PC-3 (cell line): Measurements from ENCODE around the gene PRSS50. TPM values are rescaled to one million over a fixed set of nuclear protein-coding genes. Genes with fewer than 3 reads are reported as not detected.

Source experiments
- ATAC-seq: fragments of 200-7000 bp; cut with Tn5 transposase; 2 replicates; pipeline ENCODE4 v1.9.1; 2020; ENCODE audit warnings: mild to moderate bottlenecking, moderate library complexity
- BruUV-seq: library from RNA; stranded (reverse); fragments of 400-500 nt; replicated peaks from 2 replicates; lab custom pipeline; 2021; lab: Mats Ljungman, UMichigan
- CTCF ChIA-PET: fragments of 300-600 bp; sonication (Branson Sonifier 250); formaldehyde crosslinking; loops from one replicate; lab custom pipeline; 2022; ENCODE audit warnings: antibody characterized with exemption; lab: Charles Lee
- POLR2A ChIA-PET: fragments of 300-600 bp; sonication (Branson Sonifier 250); formaldehyde crosslinking; loops from one replicate; lab custom pipeline; 2022; ENCODE audit warnings: antibody characterized with exemption; ENCODE audit not compliant: unreplicated experiment; lab: Charles Lee
- DNase-seq: peaks from one replicate; pipeline ENCODE4 v3.0.0-alpha.2; 2015
- H2AFZ ChIP-seq: fragments of 300-600 bp; sonication (generic); 2 replicates; pipeline ENCODE4 v1.6.0; 2016; ENCODE audit warnings: antibody characterized with exemption, low read length
- H3F3A ChIP-seq: fragments of 300-600 bp; sonication (generic); one replicate; pipeline ENCODE4 v1.6.0; 2017; ENCODE audit warnings: antibody characterized with exemption, low read length, control low read depth, mild to moderate bottlenecking; ENCODE audit not compliant: unreplicated experiment
- H3K27ac ChIP-seq: fragments of 300-600 bp; sonication (generic); 2 replicates; pipeline ENCODE4 v1.5.1; 2016; ENCODE audit warnings: mild to moderate bottlenecking, low read length
- H3K27me3 ChIP-seq: fragments of 300-600 bp; sonication (generic); 2 replicates; pipeline ENCODE4 v1.6.1; 2016; ENCODE audit warnings: low read length, mixed read lengths
- H3K36me3 ChIP-seq: fragments of 300-600 bp; sonication (generic); 2 replicates; pipeline ENCODE4 v1.6.1; 2016; ENCODE audit warnings: low read depth, mixed run types, low read length, mixed read lengths
- H3K4me1 ChIP-seq: fragments of 300-600 bp; sonication (generic); 2 replicates; pipeline ENCODE4 v1.5.1; 2016; ENCODE audit warnings: low read length; ENCODE audit not compliant: insufficient read depth
- H3K4me2 ChIP-seq: fragments of 300-600 bp; sonication (generic); 2 replicates; pipeline ENCODE4 v1.6.0; 2016; ENCODE audit warnings: low read length
- H3K4me3 ChIP-seq: fragments of 300-600 bp; sonication (generic); 2 replicates; pipeline ENCODE4 v1.5.1; 2016; ENCODE audit warnings: mild to moderate bottlenecking, low read length, mixed read lengths
- H3K79me2 ChIP-seq: fragments of 300-600 bp; sonication (generic); 2 replicates; pipeline ENCODE4 v1.6.1; 2017; ENCODE audit warnings: low read length, mixed read lengths
- H3K9ac ChIP-seq: fragments of 300-600 bp; sonication (generic); 2 replicates; pipeline ENCODE4 v1.6.0; 2016; ENCODE audit warnings: mild to moderate bottlenecking, low read length
- H3K9me2 ChIP-seq: fragments of 300-600 bp; sonication (generic); replicated peaks from 2 replicates; pipeline ENCODE4 v1.6.1; 2016; ENCODE audit warnings: mixed run types, low read length, mixed read lengths
- H3K9me3 ChIP-seq: fragments of 300-600 bp; sonication (generic); 2 replicates; pipeline ENCODE4 v1.6.1; 2016; ENCODE audit warnings: low read length, mixed read lengths
- H4K20me1 ChIP-seq: fragments of 300-600 bp; sonication (generic); 2 replicates; pipeline ENCODE4 v1.6.1; 2016; ENCODE audit warnings: low read length, mixed read lengths
- CTCF ChIP-seq: fragments of 300-600 bp; sonication (generic); conservative IDR thresholded peaks from 2 replicates; pipeline ENCODE4 v1.5.1; 2017; ENCODE audit warnings: antibody characterized with exemption, low read depth, mild to moderate bottlenecking, low read length
- EZH2 ChIP-seq: fragments of 300-600 bp; sonication (generic); IDR thresholded peaks from one replicate; pipeline ENCODE4 v1.6.1; 2017; ENCODE audit warnings: antibody characterized with exemption, mild to moderate bottlenecking, low read length; ENCODE audit not compliant: unreplicated experiment
- EZH2phosphoT487 ChIP-seq: fragments of 300-600 bp; sonication (generic); IDR thresholded peaks from 2 replicates; pipeline ENCODE4 v1.6.1; 2018; ENCODE audit warnings: mild to moderate bottlenecking, antibody characterized with exemption, low read length, borderline replicate concordance
- intact Hi-C: fragments of 100-400 bp; cut with micrococcal nuclease; formaldehyde crosslinking; loops from 2 replicates; pipeline ENCODE4 v1.9.0; 2023
- total RNA-seq: library from RNA; depleted of rRNA; stranded (reverse); fragments of >200 nt; gene quantifications from 2 replicates; pipeline ENCODE4 v1.2.3, GENCODE V29; 2014

Gene PRSS50
- total RNA-seq, 1 experiment from 2014 or later, result not detected

GRCh38 chr3:46736006-46736872, 18.6 kb upstream of the PRSS50 start:
- no peak overlapping the region for H3K27ac ChIP-seq
- intact Hi-C loops, result no loop called here
- H3K4me2 ChIP-seq, result no peak overlapping the region
- TF ChIP-seq EZH2phosphoT487 (no peak), CTCF (no peak), EZH2 (no peak)
- H3K36me3 ChIP-seq, result no peaks in the 10 kb centered on the region
- H3K4me3 ChIP-seq, result no peak overlapping the region
- ATAC-seq (no peak), DNase-seq (no peak)
- H3K9ac ChIP-seq, result no peak overlapping the region
- no peaks in the 10 kb centered on the region for H3K79me2 ChIP-seq
- POLR2A ChIA-PET, result no interaction called here
- BruUV-seq, result no TSS peak
- H2AFZ ChIP-seq, result no peak overlapping the region
- no peaks in the 10 kb centered on the region for H3K9me2 ChIP-seq
- H3K4me1 ChIP-seq, result no peaks in the 10 kb centered on the region
- no peaks in the 10 kb centered on the region for H3F3A ChIP-seq
- H3K27me3 ChIP-seq, result peaks cover 13% of the 10 kb centered on the region; the same call in 1 of the 2 replicates
- H4K20me1 ChIP-seq, result no peaks in the 10 kb centered on the region
- H3K9me3 ChIP-seq, result no peaks in the 10 kb centered on the region
- CTCF ChIA-PET, result no interaction called here

GRCh38 chr3:46734773-46735172, 17.1 kb upstream of the PRSS50 start:
- Histone ChIP-seq H3K9me2 (no peaks in the 10 kb centered on the region), H3K36me3 (no peaks in the 10 kb centered on the region), H3F3A (no peaks in the 10 kb centered on the region), H3K27me3 (peaks cover 24% of the 10 kb centered on the region), H3K4me3 (no peak overlapping the region), H3K9ac (no peak overlapping the region), H3K4me1 (no peaks in the 10 kb centered on the region), H3K79me2 (no peaks in the 10 kb centered on the region), H3K9me3 (no peaks in the 10 kb centered on the region), H4K20me1 (no peaks in the 10 kb centered on the region), H2AFZ (no peak overlapping the region), H3K4me2 (no peak overlapping the region), H3K27ac (no peak overlapping the region)
- DNase-seq, result no peak
- ATAC-seq, result no peak
- ChIA-PET POLR2A (no interaction called here), CTCF (no interaction called here)
- intact Hi-C loops, result no loop called here
- no peak for TF ChIP-seq CTCF
- TF ChIP-seq EZH2, result no peak
- TF ChIP-seq EZH2phosphoT487, result no peak
- no TSS peak for BruUV-seq
